Erythroblast (primary cell): Measurements from ENCODE around the gene CALML4.

ENCODE experiments used
- GATA1 ChIP-seq: IDR thresholded peaks from 2 replicates; pipeline ENCODE4 v1.6.1; 2011; ENCODE audit warnings: low read depth, mild to moderate bottlenecking, control low read depth, low read length, moderate library complexity
- POLR2A ChIP-seq: IDR thresholded peaks from 2 replicates; pipeline ENCODE4 v1.6.1; 2011; ENCODE audit warnings: mild to moderate bottlenecking, low read length

DNA sequence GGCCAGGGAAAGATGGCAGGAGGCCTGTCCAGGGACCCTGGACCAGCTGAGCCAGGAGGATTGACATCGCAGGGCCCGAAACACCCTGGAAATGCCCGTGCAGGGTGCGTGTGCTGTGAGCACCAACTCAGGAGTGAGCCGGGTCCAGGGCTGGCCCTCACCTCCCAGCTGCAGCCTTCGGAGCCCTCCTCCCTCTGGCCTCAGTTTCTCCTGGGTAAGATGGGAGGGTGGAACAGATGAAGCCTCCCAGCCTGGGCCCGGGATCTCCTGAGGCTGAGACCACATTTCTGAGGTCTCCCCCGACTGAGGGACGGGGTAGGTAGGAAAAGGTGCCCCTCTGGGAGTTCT lies 5.3 kb upstream of the CALML4 start:
- no peak for TF ChIP-seq POLR2A
- no peak for TF ChIP-seq GATA1
